OCI-LY1 (cell line): Measurements from ENCODE around the gene LDLRAD1.

ENCODE experiments used
- H2AFZ ChIP-seq: fragments of 200-600 bp; sonication (generic), shearing (Covaris generic); 2 replicates; pipeline ENCODE4 v1.6.0; 2014; ENCODE audit warnings: antibody characterized with exemption, mild to moderate bottlenecking, low read length
- H3F3A ChIP-seq: fragments of 200-600 bp; sonication (generic), shearing (Covaris generic); 2 replicates; pipeline ENCODE4 v1.6.0; 2014; ENCODE audit warnings: mild to moderate bottlenecking, antibody characterized with exemption, low read length, moderate library complexity; ENCODE audit not compliant: insufficient read depth
- H3K27ac ChIP-seq: fragments of 200-600 bp; sonication (generic); 2 replicates; pipeline ENCODE4 v1.5.1; 2014; ENCODE audit warnings: low read length, mixed run types, mild to moderate bottlenecking, low read depth; ENCODE audit not compliant: poor library complexity, severe bottlenecking
- H3K27me3 ChIP-seq: fragments of 200-600 bp; sonication (generic); 2 replicates; pipeline ENCODE4 v1.6.0; 2014; ENCODE audit warnings: antibody characterized with exemption, mild to moderate bottlenecking, low read length, moderate library complexity; ENCODE audit not compliant: insufficient read depth
- H3K36me3 ChIP-seq: fragments of 200-600 bp; sonication (generic); 2 replicates; pipeline ENCODE4 v1.6.1; 2014; ENCODE audit warnings: mild to moderate bottlenecking, antibody characterized with exemption, low read length, moderate library complexity, mixed read lengths; ENCODE audit not compliant: insufficient read depth
- H3K4me1 ChIP-seq: fragments of 200-600 bp; sonication (generic); 2 replicates; pipeline ENCODE4 v1.5.1; 2014; ENCODE audit warnings: mild to moderate bottlenecking, low read length, moderate library complexity; ENCODE audit not compliant: insufficient read depth, severe bottlenecking
- H3K4me2 ChIP-seq: fragments of 200-600 bp; sonication (generic), shearing (Covaris generic); 2 replicates; pipeline ENCODE4 v1.6.1; 2014; ENCODE audit warnings: low read length
- H3K4me3 ChIP-seq: fragments of 200-600 bp; sonication (generic); 2 replicates; pipeline ENCODE4 v1.5.1; 2014; ENCODE audit warnings: low read length, low read depth, mild to moderate bottlenecking, mixed read lengths; ENCODE audit not compliant: poor library complexity, severe bottlenecking
- H3K79me2 ChIP-seq: fragments of 200-600 bp; shearing (Covaris generic); 2 replicates; pipeline ENCODE4 v1.6.1; 2016; ENCODE audit warnings: mixed run types, low read length, mixed read lengths; ENCODE audit not compliant: insufficient read depth
- H3K9ac ChIP-seq: fragments of 200-600 bp; sonication (generic), shearing (Covaris generic); 2 replicates; pipeline ENCODE4 v1.6.1; 2014; ENCODE audit warnings: mild to moderate bottlenecking, low read length, mixed read lengths
- H3K9me2 ChIP-seq: fragments of 200-600 bp; sonication (generic), shearing (Covaris generic); 2 replicates; pipeline ENCODE4 v1.6.1; 2014; ENCODE audit warnings: low read depth, mild to moderate bottlenecking, low read length, mixed read lengths
- H3K9me3 ChIP-seq: fragments of 200-600 bp; shearing (Covaris generic); 2 replicates; pipeline ENCODE4 v1.6.1; 2014; ENCODE audit warnings: low read length, mixed read lengths
- H4K20me1 ChIP-seq: fragments of 200-600 bp; sonication (generic), shearing (Covaris generic); 2 replicates; pipeline ENCODE4 v1.6.0; 2016; ENCODE audit warnings: mild to moderate bottlenecking, low read length; ENCODE audit not compliant: insufficient read depth
- CTCF ChIP-seq: fragments of 200-600 bp; sonication (generic), shearing (Covaris generic); IDR thresholded peaks from 2 replicates; pipeline ENCODE4 v1.5.1; 2017; ENCODE audit warnings: mild to moderate bottlenecking, antibody characterized with exemption, low read length, moderate library complexity, mixed read lengths
- EZH2 ChIP-seq: fragments of 200-600 bp; sonication (generic), shearing (Covaris generic); IDR thresholded peaks from 2 replicates; pipeline ENCODE4 v1.8.0; 2017; ENCODE audit warnings: borderline replicate concordance, mixed run types, mild to moderate bottlenecking, antibody characterized with exemption, low read length, moderate library complexity, mixed read lengths

The LDLRAD1 gene

GRCh38 chr1:54012863-54013262 lies 5.1 kb downstream of the LDLRAD1 start:
- Histone ChIP-seq H3K27ac (no peak overlapping the region), H3K36me3 (no peaks in the 10 kb centered on the region), H3K4me2 (no peak overlapping the region), H3F3A (no peaks in the 10 kb centered on the region), H3K9ac (no peak overlapping the region), H3K27me3 (peaks cover 6% of the 10 kb centered on the region; the same call in 1 of the 2 replicates), H4K20me1 (no peaks in the 10 kb centered on the region), H3K9me2 (no peaks in the 10 kb centered on the region), H3K9me3 (no peaks in the 10 kb centered on the region), H2AFZ (no peak overlapping the region), H3K4me3 (no peak overlapping the region), H3K79me2 (no peaks in the 10 kb centered on the region), H3K4me1 (no peaks in the 10 kb centered on the region)
- TF ChIP-seq CTCF (no peak), EZH2 (no peak)

GRCh38 chr1:54012008-54012325 lies 6.0 kb downstream of the LDLRAD1 start:
- H3K79me2 ChIP-seq: no peaks in the 10 kb centered on the region
- H2AFZ ChIP-seq: no peak overlapping the region
- H3K27me3 ChIP-seq: peaks cover 6% of the 10 kb centered on the region; the same call in 1 of the 2 replicates
- no peak overlapping the region for H3K4me3 ChIP-seq
- H3K27ac ChIP-seq: no peak overlapping the region
- no peaks in the 10 kb centered on the region for H3K9me3 ChIP-seq
- no peak overlapping the region for H3K9ac ChIP-seq
- H3K36me3 ChIP-seq: no peaks in the 10 kb centered on the region
- no peaks in the 10 kb centered on the region for H3K4me1 ChIP-seq
- H3F3A ChIP-seq: no peaks in the 10 kb centered on the region
- TF ChIP-seq CTCF: no peak
- no peak for TF ChIP-seq EZH2
- no peak overlapping the region for H3K4me2 ChIP-seq
- no peaks in the 10 kb centered on the region for H4K20me1 ChIP-seq
- no peaks in the 10 kb centered on the region for H3K9me2 ChIP-seq

- Histone ChIP-seq H3K4me2 (no peak overlapping the region), H4K20me1 (no peaks in the 10 kb centered on the region), H3K79me2 (no peaks in the 10 kb centered on the region), H3F3A (no peaks in the 10 kb centered on the region), H3K27ac (no peak overlapping the region), H3K36me3 (no peaks in the 10 kb centered on the region), H2AFZ (no peak overlapping the region), H3K4me3 (no peak overlapping the region), H3K4me1 (no peaks in the 10 kb centered on the region), H3K9me3 (no peaks in the 10 kb centered on the region), H3K9me2 (no peaks in the 10 kb centered on the region), H3K9ac (no peak overlapping the region), H3K27me3 (peaks cover 6% of the 10 kb centered on the region; the same call in 1 of the 2 replicates)
- TF ChIP-seq CTCF (no peak), EZH2 (no peak)
Observed at GRCh38 chr1:54011316-54012007, 6.5 kb downstream of the LDLRAD1 start.
